Measurements from ENCODE around the gene SRBD1.

Gene SRBD1

DNA sequence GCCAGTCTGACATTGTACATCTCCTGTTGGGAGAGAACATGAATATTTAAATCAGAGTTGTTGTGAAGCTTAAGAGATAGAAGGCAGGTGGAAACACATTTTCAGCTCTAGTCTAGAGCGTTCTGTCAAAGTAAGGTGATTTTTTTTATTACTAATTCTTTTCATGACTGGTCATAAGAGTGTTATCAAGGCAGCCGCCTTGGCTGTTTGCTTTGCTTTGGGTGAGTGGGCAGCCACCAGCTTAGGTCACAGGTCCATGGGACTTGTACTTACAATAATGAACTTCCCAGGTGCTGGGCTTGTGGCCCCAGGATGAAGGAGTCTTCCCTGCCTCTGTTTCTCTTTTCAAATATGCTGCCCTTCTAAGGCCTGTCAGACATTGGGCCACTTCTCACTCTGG lies 256.3 kb downstream of the SRBD1 start:
- Histone ChIP-seq H2AFZ (ENCODE audit: low read depth, low read length) (no peak overlapping the region), H3K36me3 (ENCODE audit: insufficient read depth, low read length) (no peaks in the 10 kb centered on the region), H3K27me3 (ENCODE audit: insufficient read depth, low read length, poor library complexity) (no peaks in the 10 kb centered on the region), H3K4me3 (ENCODE audit: low read depth in 1 of 2, low read length in 2 of 2) (no peak overlapping the region), H4K20me1 (ENCODE audit: insufficient read depth, low read length) (no peaks in the 10 kb centered on the region), H3K4me1 (ENCODE audit: insufficient read depth, low read length) (no peaks in the 10 kb centered on the region), H3K27ac (ENCODE audit: low read length) (no peak overlapping the region), H3K79me2 (ENCODE audit: insufficient read depth, low read length) (no peaks in the 10 kb centered on the region), H3K9ac (ENCODE audit: low read depth, low read length) (no peak overlapping the region), H3K9me3 (ENCODE audit: insufficient read depth, low read length, severe bottlenecking) (no peaks in the 10 kb centered on the region), H3K4me2 (ENCODE audit: insufficient read depth, low read length) (no peak overlapping the region)
- DNase-seq (no peak), ATAC-seq (ENCODE audit: insufficient read depth, low read depth) (no peak)
- TF ChIP-seq, protein P1, sequence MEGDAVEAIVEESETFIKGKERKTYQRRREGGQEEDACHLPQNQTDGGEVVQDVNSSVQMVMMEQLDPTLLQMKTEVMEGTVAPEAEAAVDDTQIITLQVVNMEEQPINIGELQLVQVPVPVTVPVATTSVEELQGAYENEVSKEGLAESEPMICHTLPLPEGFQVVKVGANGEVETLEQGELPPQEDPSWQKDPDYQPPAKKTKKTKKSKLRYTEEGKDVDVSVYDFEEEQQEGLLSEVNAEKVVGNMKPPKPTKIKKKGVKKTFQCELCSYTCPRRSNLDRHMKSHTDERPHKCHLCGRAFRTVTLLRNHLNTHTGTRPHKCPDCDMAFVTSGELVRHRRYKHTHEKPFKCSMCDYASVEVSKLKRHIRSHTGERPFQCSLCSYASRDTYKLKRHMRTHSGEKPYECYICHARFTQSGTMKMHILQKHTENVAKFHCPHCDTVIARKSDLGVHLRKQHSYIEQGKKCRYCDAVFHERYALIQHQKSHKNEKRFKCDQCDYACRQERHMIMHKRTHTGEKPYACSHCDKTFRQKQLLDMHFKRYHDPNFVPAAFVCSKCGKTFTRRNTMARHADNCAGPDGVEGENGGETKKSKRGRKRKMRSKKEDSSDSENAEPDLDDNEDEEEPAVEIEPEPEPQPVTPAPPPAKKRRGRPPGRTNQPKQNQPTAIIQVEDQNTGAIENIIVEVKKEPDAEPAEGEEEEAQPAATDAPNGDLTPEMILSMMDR (IDR thresholded peaks at IDR 0.05; ENCODE audit: borderline replicate concordance, extremely low read depth, low read length, poor library complexity, severe bottlenecking), result no peak
- TF ChIP-seq EZH2 (IDR thresholded peaks at IDR 0.05; ENCODE audit: borderline replicate concordance, low read depth, low read length, severe bottlenecking), result no peak

DNA sequence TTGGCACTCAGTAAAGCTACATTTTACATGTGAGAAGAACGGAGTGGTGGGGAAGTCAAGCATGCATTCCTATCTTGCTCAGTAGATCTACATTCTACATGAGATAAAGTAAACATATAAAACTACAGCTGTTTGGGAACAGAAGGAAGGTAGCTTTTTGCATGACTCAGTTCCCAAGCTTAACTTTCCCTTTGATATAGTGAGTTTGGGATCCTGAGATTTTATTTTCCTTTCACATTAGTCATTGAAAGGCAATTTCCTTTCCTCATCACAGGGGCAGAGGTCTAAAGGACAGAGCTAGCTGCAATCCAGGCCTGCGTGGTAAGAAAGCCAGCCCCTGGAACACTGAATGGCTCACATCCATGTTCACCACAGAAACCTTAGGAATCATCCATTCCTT lies 257.2 kb downstream of the SRBD1 start:
- Histone ChIP-seq H3K9ac (ENCODE audit: low read depth, low read length) (no peak overlapping the region), H3K27ac (ENCODE audit: low read length) (no peak overlapping the region), H3K4me2 (ENCODE audit: insufficient read depth, low read length) (no peak overlapping the region), H3K36me3 (ENCODE audit: insufficient read depth, low read length) (no peaks in the 10 kb centered on the region), H3K27me3 (ENCODE audit: insufficient read depth, low read length, poor library complexity) (no peaks in the 10 kb centered on the region), H3K79me2 (ENCODE audit: insufficient read depth, low read length) (no peaks in the 10 kb centered on the region), H4K20me1 (ENCODE audit: insufficient read depth, low read length) (no peaks in the 10 kb centered on the region), H3K4me1 (ENCODE audit: insufficient read depth, low read length) (no peaks in the 10 kb centered on the region), H3K9me3 (ENCODE audit: insufficient read depth, low read length, severe bottlenecking) (no peaks in the 10 kb centered on the region), H3K4me3 (ENCODE audit: low read depth in 1 of 2, low read length in 2 of 2) (no peak overlapping the region), H2AFZ (ENCODE audit: low read depth, low read length) (no peak overlapping the region)
- DNase-seq (no peak), ATAC-seq (ENCODE audit: insufficient read depth, low read depth) (no peak)
- no peak for TF ChIP-seq EZH2 (IDR thresholded peaks at IDR 0.05; ENCODE audit: borderline replicate concordance, low read depth, low read length, severe bottlenecking)
- TF ChIP-seq, protein P1 (IDR thresholded peaks at IDR 0.05; ENCODE audit: borderline replicate concordance, extremely low read depth, low read length, poor library complexity, severe bottlenecking), result no peak

DNA sequence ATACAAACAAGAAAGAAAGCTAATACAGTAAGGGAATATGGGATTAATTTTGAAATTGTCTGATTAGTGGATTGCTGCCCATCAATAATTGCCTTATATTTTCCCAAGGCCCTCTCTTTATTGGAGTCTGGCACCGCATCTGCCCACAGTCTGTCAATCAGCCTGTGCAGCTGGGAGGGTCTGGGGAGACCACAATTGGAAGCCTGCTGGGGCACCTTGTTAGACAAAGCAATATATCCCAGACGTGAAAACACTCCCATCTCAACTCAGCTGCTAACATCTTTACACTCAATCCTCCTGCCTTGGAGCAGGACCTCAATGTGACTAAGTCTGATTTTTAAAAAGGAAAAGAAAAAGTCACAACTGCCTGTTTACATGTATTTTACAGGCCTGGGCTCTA lies 258.6 kb downstream of the SRBD1 start:
- no peaks in the 10 kb centered on the region for H3K79me2 ChIP-seq (ENCODE audit: insufficient read depth, low read length)
- ATAC-seq (ENCODE audit: insufficient read depth, low read depth) (no peak), DNase-seq (no peak)
- H3K9me3 ChIP-seq (ENCODE audit: insufficient read depth, low read length, severe bottlenecking), result no peaks in the 10 kb centered on the region
- no peaks in the 10 kb centered on the region for H3K4me1 ChIP-seq (ENCODE audit: insufficient read depth, low read length)
- H4K20me1 ChIP-seq (ENCODE audit: insufficient read depth, low read length), result no peaks in the 10 kb centered on the region
- no peak overlapping the region for H3K27ac ChIP-seq (ENCODE audit: low read length)
- H2AFZ ChIP-seq (ENCODE audit: low read depth, low read length), result no peak overlapping the region
- no peak overlapping the region for H3K4me3 ChIP-seq (ENCODE audit: low read depth in 1 of 2, low read length in 2 of 2)
- H3K27me3 ChIP-seq (ENCODE audit: insufficient read depth, low read length, poor library complexity), result no peaks in the 10 kb centered on the region
- TF ChIP-seq EZH2 (IDR thresholded peaks at IDR 0.05; ENCODE audit: borderline replicate concordance, low read depth, low read length, severe bottlenecking), result no peak
- TF ChIP-seq, protein P1 (IDR thresholded peaks at IDR 0.05; ENCODE audit: borderline replicate concordance, extremely low read depth, low read length, poor library complexity, severe bottlenecking), result no peak
- H3K4me2 ChIP-seq (ENCODE audit: insufficient read depth, low read length), result no peak overlapping the region
- H3K36me3 ChIP-seq (ENCODE audit: insufficient read depth, low read length), result no peaks in the 10 kb centered on the region
- H3K9ac ChIP-seq (ENCODE audit: low read depth, low read length), result no peak overlapping the region
